Spleen (tissue), 7 donors: Measurements from ENCODE around the gene TREM1.

Experiments
- CTCF ChIP-seq, 11 experiments: fragments of 200-600 bp in 7 of 11; fragments of 450-650 bp in 4 of 11; sonication (generic) in 4 of 11; IDR thresholded peaks in 8 of 11; conservative IDR thresholded peaks in 3 of 11; 1 replicate in 7 of 11; 2 replicates in 4 of 11; pipeline versions ENCODE4 v1.4.0 to v1.8.0; 2016 to 2021; ENCODE audit warnings: antibody characterized with exemption in 11 of 11, inconsistent platforms in 4 of 11, mild to moderate bottlenecking in 1 of 11
- POLR2A ChIP-seq, 3 donors: fragments of 450-650 bp; IDR thresholded peaks; one replicate each; pipeline ENCODE4 v1.5.1; 2017; ENCODE audit warnings: antibody characterized with exemption in 3 of 3, mild to moderate bottlenecking in 1 of 3
- POLR2AphosphoS5 ChIP-seq, 3 donors: sonication (generic); formaldehyde crosslinking; IDR thresholded peaks; one replicate each; pipeline ENCODE4 v1.5.1; 2017; ENCODE audit warnings: antibody characterized with exemption in 3 of 3
- donor health status: DM: no; HTN: no; CAD: no; lungs with moderate emphysema.
- donor health status: DM: no; HTN: no; CAD: no.
- donor health status: DM: no; HTN: no; CAD: no.

- no peak for TF ChIP-seq POLR2AphosphoS5 (IDR thresholded peaks at IDR 0.05)
- no peak for TF ChIP-seq CTCF (IDR thresholded peaks at IDR 0.05 in 8 of 11, conservative IDR thresholded peaks at IDR 0.05 in 3 of 11)
- TF ChIP-seq POLR2A (IDR thresholded peaks at IDR 0.05) = no peak
Measured at GRCh38 chr6:41284726-41285125, 1.8 kb downstream of the TREM1 start.
